Measurements from ENCODE around the gene LRR1. TPM values are rescaled to one million over a fixed set of nuclear protein-coding genes. Genes with fewer than 3 reads are reported as not detected.
"Not testable (repeated sequence)": the region's sequence is repeated elsewhere in the genome, so short reads cannot be mapped to it uniquely, and the experiment has no call there.

LRR1 gene
- total RNA-seq, 2 donors from 2014 or later: 7.0 to 8.4 TPM

DNA sequence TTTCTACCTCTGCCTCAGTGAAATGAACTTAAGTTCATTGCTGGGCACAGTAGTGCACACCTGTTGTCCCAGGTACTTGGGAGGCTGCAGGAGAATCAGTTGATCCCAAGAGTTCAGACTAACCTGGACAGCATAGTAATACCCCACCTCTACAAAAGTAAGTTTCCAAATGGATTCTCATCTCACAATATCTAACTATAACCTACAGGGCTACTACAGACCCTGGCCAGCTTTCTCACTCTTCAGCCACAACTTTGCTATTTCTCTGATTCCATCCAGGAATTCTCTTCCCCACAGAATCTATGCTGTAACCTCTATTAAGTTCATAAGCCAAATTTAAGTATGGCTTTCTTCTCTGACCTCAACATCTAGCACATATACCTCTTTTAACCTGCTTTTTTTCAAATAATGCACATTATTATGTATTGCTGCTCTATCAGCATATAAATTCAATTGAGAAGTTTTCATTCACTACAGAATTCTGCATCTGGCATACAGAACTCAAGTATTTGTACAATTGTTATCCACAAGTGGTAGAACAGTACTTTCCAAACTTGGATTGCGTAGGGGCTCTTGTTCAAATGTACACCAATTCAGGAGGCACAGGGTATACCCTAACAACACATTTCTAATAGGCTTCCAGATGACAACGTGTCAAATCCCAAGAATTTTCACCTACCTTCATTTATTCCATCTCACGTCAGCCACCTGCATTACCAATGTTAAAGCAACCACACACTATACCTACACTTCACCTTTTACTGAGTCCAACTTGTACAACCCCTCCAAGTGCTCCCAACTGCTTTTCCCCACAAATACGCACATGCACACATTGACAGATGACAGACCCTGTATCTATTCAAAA, 16.4 kb upstream of the LRR1 start:
- no peak overlapping the region for H3K4me3 ChIP-seq
- H3K27ac ChIP-seq: no peak overlapping the region
- 96% methylated on average over 4 of the region's 4 CpGs for WGBS
- no peaks in the 10 kb centered on the region for H3K9me3 ChIP-seq
- H3K4me1 ChIP-seq (replicated peaks): no peaks in the 10 kb centered on the region
- no peaks in the 10 kb centered on the region for H3K27me3 ChIP-seq (replicated peaks; ENCODE audit: insufficient read depth)
- intact Hi-C loops (cut with DNase I): no loop called here
- TF ChIP-seq POLR2AphosphoS5 (IDR thresholded peaks at IDR 0.05) (no peak), POLR2A (IDR thresholded peaks at IDR 0.05) (no peak)
- TF ChIP-seq, protein P1, sequence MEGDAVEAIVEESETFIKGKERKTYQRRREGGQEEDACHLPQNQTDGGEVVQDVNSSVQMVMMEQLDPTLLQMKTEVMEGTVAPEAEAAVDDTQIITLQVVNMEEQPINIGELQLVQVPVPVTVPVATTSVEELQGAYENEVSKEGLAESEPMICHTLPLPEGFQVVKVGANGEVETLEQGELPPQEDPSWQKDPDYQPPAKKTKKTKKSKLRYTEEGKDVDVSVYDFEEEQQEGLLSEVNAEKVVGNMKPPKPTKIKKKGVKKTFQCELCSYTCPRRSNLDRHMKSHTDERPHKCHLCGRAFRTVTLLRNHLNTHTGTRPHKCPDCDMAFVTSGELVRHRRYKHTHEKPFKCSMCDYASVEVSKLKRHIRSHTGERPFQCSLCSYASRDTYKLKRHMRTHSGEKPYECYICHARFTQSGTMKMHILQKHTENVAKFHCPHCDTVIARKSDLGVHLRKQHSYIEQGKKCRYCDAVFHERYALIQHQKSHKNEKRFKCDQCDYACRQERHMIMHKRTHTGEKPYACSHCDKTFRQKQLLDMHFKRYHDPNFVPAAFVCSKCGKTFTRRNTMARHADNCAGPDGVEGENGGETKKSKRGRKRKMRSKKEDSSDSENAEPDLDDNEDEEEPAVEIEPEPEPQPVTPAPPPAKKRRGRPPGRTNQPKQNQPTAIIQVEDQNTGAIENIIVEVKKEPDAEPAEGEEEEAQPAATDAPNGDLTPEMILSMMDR (IDR thresholded peaks at IDR 0.05): no peak
- peaks cover 0 to 10% of the 10 kb centered on the region in 2 donors for H3K36me3 ChIP-seq
- no peak for DNase-seq (ENCODE audit: low spot score)

DNA sequence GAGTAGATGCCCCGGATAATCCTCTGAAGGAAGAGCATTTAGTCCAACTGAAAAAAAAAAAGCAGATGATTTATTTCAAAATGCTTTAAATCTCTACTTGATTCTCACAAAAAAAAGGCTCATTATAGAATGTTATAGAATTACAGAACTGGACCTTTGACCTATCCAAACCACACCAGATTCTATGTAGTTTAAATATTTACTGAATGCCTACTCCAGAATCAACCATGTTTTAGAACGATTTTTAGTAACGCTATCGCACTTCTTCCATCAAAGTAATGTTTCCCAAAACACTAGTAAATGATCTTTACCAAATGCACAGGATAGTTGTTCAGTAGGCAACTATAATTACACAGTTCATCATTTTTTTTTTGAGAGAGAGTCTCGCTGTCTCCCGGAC, 15.1 kb upstream of the LRR1 start:
- no peaks in the 10 kb centered on the region for H3K9me3 ChIP-seq
- WGBS: 85% methylated on average over 6 of the region's 6 CpGs
- TF ChIP-seq, protein P1 (IDR thresholded peaks at IDR 0.05): no peak
- TF ChIP-seq POLR2AphosphoS5 (IDR thresholded peaks at IDR 0.05): no peak
- no peak for TF ChIP-seq POLR2A (IDR thresholded peaks at IDR 0.05)
- peaks cover 0 to 9% of the 10 kb centered on the region in 2 donors for H3K36me3 ChIP-seq
- H3K4me1 ChIP-seq (replicated peaks): no peaks in the 10 kb centered on the region
- H3K4me3 ChIP-seq: no peak overlapping the region
- no peak for DNase-seq (ENCODE audit: low spot score)
- no peak overlapping the region for H3K27ac ChIP-seq
- H3K27me3 ChIP-seq (replicated peaks; ENCODE audit: insufficient read depth): no peaks in the 10 kb centered on the region
- intact Hi-C loops (cut with DNase I): no loop called here

DNA sequence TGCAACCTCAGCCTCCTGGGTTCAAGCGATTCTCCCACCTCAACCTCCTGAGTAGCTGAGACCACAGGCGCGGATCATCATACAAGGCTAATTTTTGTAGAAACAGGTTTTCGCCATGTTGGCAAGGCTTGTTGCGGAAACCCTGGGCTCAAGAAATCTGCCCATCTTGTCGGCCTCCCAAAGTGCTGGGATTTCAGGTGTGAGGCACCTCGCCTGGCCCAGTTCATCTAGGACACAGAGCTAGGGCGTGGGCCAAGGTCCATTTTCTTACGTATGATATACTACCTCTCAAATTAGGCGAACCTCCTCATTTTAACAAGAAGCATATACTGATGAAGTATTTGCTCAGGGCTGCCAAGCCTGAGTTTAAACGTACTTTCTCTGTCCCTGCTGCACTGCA, 14.7 kb upstream of the LRR1 start:
- Histone ChIP-seq H3K4me3 (no peak overlapping the region), H3K27me3 (replicated peaks; ENCODE audit: insufficient read depth) (no peaks in the 10 kb centered on the region), H3K36me3 (peaks cover 0 to 9% of the 10 kb centered on the region in 2 donors), H3K4me1 (replicated peaks) (no peaks in the 10 kb centered on the region), H3K9me3 (no peaks in the 10 kb centered on the region), H3K27ac (no peak overlapping the region)
- intact Hi-C loops (cut with DNase I): no loop called here
- TF ChIP-seq POLR2A (IDR thresholded peaks at IDR 0.05) (no peak), POLR2AphosphoS5 (IDR thresholded peaks at IDR 0.05) (no peak)
- TF ChIP-seq, protein P1 (IDR thresholded peaks at IDR 0.05): no peak
- WGBS: 90% methylated on average over 11 of the region's 11 CpGs
- DNase-seq (ENCODE audit: low spot score): no peak

DNA sequence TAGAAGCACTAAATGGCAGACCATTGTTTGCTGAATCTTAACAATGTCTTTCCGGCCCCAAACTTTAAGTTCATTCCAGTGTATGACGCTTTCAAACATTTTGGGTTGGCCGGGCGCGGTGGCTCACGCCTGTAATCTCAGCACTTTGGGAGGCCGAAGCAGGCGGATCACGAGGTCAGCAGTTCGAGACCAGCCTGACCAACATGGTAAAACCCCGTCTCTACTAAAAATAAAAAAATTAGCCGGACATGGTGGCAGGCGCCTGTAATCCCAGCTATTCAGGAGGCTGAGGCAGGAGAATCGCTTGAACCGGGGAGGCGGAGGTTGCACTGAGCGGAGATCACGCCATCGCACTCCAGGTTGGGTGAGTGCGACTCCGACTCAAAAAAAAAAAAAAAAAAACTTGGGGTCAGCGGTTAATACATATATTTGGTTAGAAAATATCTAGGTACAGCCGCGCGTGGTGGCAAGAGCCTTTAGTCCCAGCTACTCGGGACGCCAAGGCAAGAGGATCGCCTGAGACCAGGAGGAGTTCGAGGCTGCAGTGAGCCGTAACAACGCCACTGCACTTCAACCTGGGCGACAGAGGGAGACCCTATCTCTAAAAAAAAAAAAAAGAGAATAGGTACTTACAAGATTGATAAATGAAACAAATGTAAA, 13.6 kb upstream of the LRR1 start:
- H3K27me3 ChIP-seq (replicated peaks; ENCODE audit: insufficient read depth); DNase-seq (ENCODE audit: low spot score); H3K36me3 ChIP-seq; H3K4me1 ChIP-seq (replicated peaks); H3K9me3 ChIP-seq; intact Hi-C loops (cut with DNase I): not testable (repeated sequence)
- 13% methylated on average over 32 of the region's 32 CpGs for WGBS
- Histone ChIP-seq H3K4me3 (peak overlapping the region; percentile 81 to 94), H3K27ac (peak overlapping the region in 1 of 2 donors; percentile 87)

DNA sequence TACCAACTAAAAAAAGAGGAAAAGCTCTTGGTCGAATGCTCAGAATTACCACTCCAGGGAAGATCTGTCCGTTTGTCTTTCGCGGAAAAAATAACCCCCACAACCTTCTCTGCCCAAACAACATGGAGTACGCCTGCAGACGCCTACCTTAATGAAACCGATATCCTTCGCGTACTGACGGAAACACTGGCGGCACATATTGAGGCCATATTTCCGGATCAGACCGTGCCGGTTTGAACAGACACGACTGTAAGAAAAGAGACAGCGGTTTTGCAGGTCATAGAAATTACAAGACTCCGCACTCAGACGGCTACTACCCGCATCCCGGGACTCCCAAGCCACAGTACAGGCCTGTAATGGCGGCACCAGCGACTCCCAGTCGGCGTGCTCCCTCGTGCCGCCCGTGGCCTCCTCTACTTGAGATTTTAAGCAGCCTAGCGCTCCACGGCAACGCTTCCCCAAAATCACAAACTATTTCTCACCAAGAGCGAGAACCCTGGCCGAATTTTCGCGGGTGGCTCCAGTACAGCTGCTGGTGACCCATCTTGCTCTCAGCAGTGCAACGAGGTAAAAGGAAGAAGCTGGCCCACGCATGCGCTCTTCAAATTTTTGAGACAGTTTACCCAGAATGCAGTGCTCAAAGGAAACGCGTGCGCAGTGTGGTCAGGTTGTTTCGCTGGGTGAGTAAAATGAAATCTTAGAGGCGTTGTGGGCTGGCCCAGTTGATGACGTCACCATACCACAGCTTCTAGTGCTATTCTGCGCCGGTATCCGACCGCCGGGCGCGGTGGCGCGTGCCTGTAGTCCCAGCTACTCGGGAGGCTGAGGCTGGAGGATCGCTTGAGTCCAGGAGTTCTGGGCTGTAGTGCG, 12.7 kb upstream of the LRR1 start, which contains the start of gene RPS29:
Gene RPS29 (minus strand): TSS at position 578 of the 870 bp plus-strand sequence. CDS start 34 bp downstream, at position 544.
- intact Hi-C loops (cut with DNase I): no loop called here
- TF ChIP-seq, protein P1 (IDR thresholded peaks at IDR 0.05): peak in 1 of 4 experiments; percentile 8
- TF ChIP-seq POLR2A (IDR thresholded peaks at IDR 0.05): peak; percentile 83
- peak; percentile 99 for TF ChIP-seq POLR2AphosphoS5 (IDR thresholded peaks at IDR 0.05)
- peak within 1 kb of the TSS; percentile 81 to 94 for H3K4me3 ChIP-seq
- no peaks in the 10 kb centered on the region for H3K27me3 ChIP-seq (replicated peaks; ENCODE audit: insufficient read depth)
- H3K9me3 ChIP-seq: no peaks in the 10 kb centered on the region
- H3K4me1 ChIP-seq (replicated peaks): no peaks in the 10 kb centered on the region
- peak within 1 kb of the TSS; percentile 87 for H3K27ac ChIP-seq
- H3K36me3 ChIP-seq: peaks cover 0 to 9% of the 10 kb centered on the region in 2 donors
- DNase-seq (ENCODE audit: low spot score): peak; percentile 97
- WGBS: under 1% methylated on average over 54 of the region's 55 CpGs
